GM18520 (cell line): ENCODE results near the gene DTX1.
"Not testable (repeated sequence)": the region's sequence is repeated elsewhere in the genome, so short reads cannot be mapped to it uniquely, and the experiment has no call there.

Experiments
- ATAC-seq: cut with Tn5 transposase; IDR thresholded peaks from one replicate; pipeline ENCODE4 v1.9.1; 2021; ENCODE audit not compliant: unreplicated experiment

The DTX1 gene

GRCh38 chr12:113135178-113136127 lies 78.9 kb downstream of the DTX1 start, which contains the start of gene RASAL1:
RASAL1 (minus strand) TSS chr12:113135761; CDS start chr12:113135462, 299 bp downstream.
- ATAC-seq = no peak

- no peak for ATAC-seq
Observed at GRCh38 chr12:113136128-113136989, 79.8 kb downstream of the DTX1 start.

- ATAC-seq = no peak
Observed at GRCh38 chr12:113136990-113137511, 80.5 kb downstream of the DTX1 start.

DNA sequence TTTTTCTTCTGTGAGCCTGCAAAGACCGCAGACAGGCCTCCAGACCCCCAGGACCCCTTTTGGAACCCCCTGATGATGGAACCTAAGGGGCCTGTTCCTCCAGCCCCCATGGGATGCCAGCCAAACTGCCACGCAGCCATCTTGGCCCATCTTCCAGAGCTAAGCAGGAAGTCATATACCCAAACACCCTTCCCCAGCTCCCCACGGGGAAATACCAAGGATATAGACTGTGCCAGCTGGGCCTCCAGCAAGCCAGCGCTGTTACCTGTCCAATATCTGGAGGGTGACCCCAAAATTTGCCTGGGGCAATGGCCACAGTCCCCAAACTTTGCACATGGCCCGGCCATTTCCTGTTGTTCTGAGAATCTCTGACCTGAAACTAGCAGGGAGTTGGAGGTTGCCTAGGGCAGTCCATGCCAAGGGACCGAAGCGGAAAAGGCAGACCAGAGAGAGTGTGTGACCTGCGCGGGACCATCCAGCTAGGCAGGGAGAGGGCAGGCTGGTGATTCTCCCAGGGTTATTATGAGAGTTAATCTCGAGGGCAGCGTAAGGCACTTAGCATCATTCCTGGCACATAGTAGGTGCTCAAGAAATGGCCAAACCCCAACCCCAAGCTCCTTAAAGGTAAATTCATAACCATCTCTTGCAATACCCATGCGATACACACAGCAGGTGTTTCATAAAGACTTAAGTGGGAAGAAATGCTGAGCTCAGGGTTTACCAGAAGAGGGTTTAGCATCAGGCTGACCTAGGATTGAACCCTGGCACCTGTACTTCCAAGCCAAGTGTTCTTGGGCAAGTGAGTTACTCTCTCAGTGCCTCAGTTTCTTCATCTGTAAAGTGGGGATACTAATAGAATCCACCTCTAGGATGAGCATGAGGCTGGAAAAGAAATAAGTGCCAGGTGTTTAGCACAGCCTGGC lies 81.6 kb downstream of the DTX1 start:
- ATAC-seq = no peak

DNA sequence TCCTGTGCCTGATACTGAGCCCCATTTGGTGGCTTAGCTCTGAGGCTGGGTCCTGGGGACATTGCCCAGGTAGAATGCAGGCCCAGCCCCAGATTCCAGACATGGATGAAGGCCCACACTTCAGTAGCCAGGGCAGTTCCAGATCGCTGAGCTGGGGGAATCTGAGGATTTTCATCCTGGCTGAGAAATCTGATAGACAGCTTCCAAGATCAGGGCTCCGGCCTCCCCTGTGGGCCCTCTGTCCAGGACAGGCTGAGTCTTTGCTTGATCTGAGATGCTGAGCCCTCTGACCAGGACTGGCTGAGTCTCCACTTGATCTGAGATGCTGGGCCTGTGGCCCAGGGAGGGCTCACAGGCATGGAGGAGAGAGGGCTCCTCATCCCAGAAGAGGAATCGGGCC lies 82.3 kb downstream of the DTX1 start:
- no peak for ATAC-seq

- no peak for ATAC-seq
Observed at GRCh38 chr12:113140706-113141105, 84.2 kb downstream of the DTX1 start.

GRCh38 chr12:113141716-113142115 lies 85.2 kb downstream of the DTX1 start:
- ATAC-seq = not testable (repeated sequence)

DNA sequence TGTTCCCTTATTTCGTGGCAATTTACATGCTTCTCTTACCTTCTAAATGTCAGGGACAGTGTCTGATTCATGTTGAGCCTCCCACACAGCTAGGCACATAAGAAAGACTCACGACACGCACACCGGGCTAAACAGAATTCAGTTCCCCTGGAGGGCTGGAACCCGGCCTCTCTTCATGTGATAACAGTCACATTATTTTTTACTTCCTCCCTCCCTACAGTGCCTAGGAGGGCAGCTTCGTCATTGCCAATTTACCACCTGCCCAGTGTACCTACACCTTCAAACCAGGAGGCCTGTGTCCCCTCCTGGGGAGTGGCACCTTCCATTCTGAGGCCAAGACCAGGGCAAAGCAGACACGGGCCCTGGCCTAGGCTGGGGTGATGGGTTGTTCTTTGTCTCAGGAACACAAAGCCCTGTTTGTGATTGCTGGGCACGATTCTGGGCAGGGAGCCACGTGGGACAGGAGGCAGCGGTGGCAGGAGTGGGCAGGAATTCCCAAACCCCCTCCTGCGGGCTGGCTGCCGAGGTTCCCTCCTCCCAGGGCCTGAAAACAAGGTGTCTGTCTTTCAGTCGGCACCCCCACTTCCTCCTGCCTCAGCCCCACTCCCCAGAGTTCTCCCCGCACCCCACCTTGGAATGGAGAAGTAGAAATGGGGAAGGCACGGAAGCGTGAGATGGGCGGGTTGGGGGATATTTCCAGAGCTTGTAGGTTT lies 85.8 kb downstream of the DTX1 start:
- no peak for ATAC-seq

- ATAC-seq = no peak
Observed at GRCh38 chr12:113142886-113143332, 86.4 kb downstream of the DTX1 start.

DNA sequence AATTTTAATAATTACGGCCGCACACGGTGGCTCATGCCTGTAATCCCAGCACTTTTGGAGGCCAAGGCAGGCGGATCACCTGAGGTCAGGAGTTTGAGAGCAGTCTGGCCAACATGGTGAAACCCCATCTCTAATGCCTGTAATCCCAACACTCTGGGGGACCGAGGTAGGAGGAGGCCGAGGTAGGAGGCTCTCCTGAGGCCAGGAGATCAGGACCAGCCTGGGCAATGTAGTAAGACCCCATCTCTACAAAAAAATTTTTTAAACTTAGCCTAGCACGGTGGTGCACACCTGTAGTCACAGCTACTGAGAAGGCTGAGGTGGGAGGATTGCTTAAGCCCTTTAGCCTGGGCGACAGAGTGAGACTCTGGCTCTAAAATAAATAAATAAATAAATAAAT lies 87.4 kb downstream of the DTX1 start:
- ATAC-seq = no peak

DNA sequence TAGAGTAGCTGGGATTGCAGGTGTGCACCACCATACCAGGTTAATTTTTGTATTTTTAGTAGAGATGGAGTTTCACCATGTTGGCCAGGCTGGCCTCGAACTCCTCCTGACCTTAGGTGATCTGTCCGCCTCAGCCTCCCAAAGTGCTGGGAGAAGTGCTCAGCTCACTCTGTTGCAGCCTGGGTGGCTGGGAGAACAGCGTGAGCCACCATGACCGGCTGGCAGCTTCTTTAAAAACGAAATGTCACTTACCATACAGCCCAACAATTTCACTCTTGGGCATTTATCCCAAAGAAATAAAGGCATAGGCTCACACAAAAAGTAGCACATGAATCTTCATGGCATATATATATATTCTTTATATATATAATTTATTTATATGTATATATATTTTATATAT lies 88.3 kb downstream of the DTX1 start:
- no peak for ATAC-seq

DNA sequence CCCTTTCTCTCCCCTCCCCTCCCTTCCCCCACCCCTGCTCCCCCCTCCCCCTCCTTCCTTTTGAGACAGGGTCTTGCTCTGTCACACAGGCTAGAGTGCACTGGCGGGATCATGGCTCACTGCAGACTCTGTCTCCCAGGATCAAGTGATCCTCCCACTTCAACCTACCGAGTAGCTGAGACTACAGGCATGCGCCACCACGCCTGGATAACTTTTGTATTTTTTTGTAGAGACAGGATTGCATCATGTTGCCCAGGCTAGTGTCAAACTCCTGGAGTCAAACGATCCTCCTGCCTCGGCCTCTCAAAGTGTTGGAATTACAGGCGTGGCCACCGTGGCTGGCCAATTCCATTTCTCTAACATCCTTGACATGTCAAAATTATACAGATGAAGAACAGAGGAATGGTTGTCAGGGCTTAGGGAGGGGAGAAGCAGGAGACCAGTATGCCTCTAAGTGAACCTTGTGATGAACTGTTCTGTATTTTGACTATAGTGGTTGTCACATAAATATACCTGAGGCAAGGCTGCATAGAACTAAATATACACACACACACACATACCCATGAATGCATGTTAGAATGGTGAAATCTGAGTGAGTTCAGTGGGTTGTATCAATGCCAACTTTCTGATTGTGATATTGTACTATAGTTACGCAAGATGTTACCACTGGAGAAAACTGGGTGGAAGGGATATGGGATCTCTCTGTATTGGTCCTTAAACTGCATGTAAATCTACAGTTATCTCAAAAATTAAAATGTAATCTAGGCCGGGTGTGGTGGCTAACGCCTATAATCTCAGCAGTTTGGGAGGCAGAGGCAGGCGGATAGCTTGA lies 89.4 kb downstream of the DTX1 start:
- ATAC-seq = no peak

- no peak for ATAC-seq
Observed at GRCh38 chr12:113146999-113147398, 90.5 kb downstream of the DTX1 start.
